ENCODE data around the gene ZNF407. TPM values are rescaled to one million over a fixed set of nuclear protein-coding genes. Genes with fewer than 3 reads are reported as not detected.

ZNF407 gene
- total RNA-seq, 1 experiment from 2014 or later, result 7.6 TPM

DNA sequence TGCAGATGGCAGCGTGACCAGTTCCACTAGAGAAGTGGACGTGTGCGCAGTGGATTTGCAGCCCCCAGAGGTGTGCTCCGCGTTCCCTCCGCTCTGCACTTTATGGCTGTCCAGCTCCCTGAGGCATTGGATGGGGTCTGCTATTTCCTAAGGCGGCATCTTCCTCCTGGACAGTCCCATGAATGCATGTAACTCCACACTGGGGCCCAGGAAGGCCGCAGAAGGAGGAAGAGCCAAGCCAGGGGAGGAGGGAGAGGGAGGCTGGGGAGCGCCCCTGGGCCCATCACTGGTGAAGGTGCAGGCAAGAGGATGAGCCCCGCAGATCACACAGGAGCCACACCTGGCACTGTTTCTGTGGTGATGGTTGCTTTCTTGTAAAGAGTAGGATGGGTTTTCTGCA, 512.1 kb downstream of the ZNF407 start:
- CTCF ChIA-PET, result no interaction called here
- no peak overlapping the region for H3K4me2 ChIP-seq (ENCODE audit: low read length)
- BruUV-seq (replicated peaks), result no TSS peak
- H3K9ac ChIP-seq (ENCODE audit: low read length), result no peak overlapping the region
- TF ChIP-seq SRF (IDR thresholded peaks at IDR 0.05; ENCODE audit: low read depth) (no peak), EZH2phosphoT487 (IDR thresholded peaks at IDR 0.05; ENCODE audit: borderline replicate concordance) (no peak), POLR2AphosphoS5 (IDR thresholded peaks at IDR 0.05; ENCODE audit: low read depth, low read length) (no peak), YY1 (IDR thresholded peaks at IDR 0.05; ENCODE audit: extremely low read depth, insufficient replicate concordance, low read depth, low read length) (no peak), REST (IDR thresholded peaks at IDR 0.05; ENCODE audit: low read depth) (no peak), FOSL1 (IDR thresholded peaks at IDR 0.05; ENCODE audit: low read depth) (no peak), CEBPB (IDR thresholded peaks at IDR 0.05; ENCODE audit: low read depth) (no peak)
- RAD21 ChIA-PET (ENCODE audit: low non-redundant PET in 1 of 2, low total read pairs in 2 of 2, uncharacterized antibody in 2 of 2, unreplicated experiment in 2 of 2), result no interaction called here
- H3K4me1 ChIP-seq (ENCODE audit: control insufficient read depth in 1 of 2, insufficient read depth in 2 of 2, low read length in 2 of 2), result peaks cover 0 to 4% of the 10 kb centered on the region in 2 experiments; a peak in 1 of 4 replicates
- DNase-seq (ENCODE audit: low read depth, low spot score) (no peak), ATAC-seq (no peak)
- intact Hi-C loops (cut with micrococcal nuclease), result no loop called here
- H4K20me1 ChIP-seq (ENCODE audit: insufficient read depth), result no peaks in the 10 kb centered on the region
- no peaks in the 10 kb centered on the region for H3K36me3 ChIP-seq (ENCODE audit: control insufficient read depth in 1 of 2, insufficient read depth in 2 of 2, low read length in 2 of 2)
- no peak overlapping the region for H3K27ac ChIP-seq (ENCODE audit: low read depth, low read length)
- 0 out of 2 replicates have a peak, but pooled peaks cover 4% of the 10 kb centered on the region for H3K27me3 ChIP-seq (ENCODE audit: insufficient read depth, low read length)
- H3K4me3 ChIP-seq (replicated peaks in 1 of 2; ENCODE audit: low read depth in 1 of 2, low read length in 2 of 2), result no peak overlapping the region
- POLR2A ChIA-PET, result no interaction called here
- H3K9me2 ChIP-seq (ENCODE audit: insufficient read depth), result no peaks in the 10 kb centered on the region
- H3K9me3 ChIP-seq (ENCODE audit: control insufficient read depth in 1 of 2, insufficient read depth in 1 of 2, low read depth in 1 of 2, low read length in 2 of 2), result no peaks in the 10 kb centered on the region
- H2AFZ ChIP-seq (ENCODE audit: low read depth, low read length, poor library complexity, severe bottlenecking), result no peak overlapping the region
- no peaks in the 10 kb centered on the region for H3K79me2 ChIP-seq (ENCODE audit: insufficient read depth, low read length)
